ENCODE measurements around the gene PPM1D. TPM values are rescaled to one million over a fixed set of nuclear protein-coding genes. Genes with fewer than 3 reads are reported as not detected.

The PPM1D gene
- total and polyA plus RNA-seq, 7 donors: 5.4 to 13.8 (median 9.6) TPM

GRCh38 chr17:60652454-60653247, 52.7 kb downstream of the PPM1D start:
- intact Hi-C loops (cut with DNase I): no loop called here
- Histone ChIP-seq H3K4me3 (no peak overlapping the region), H3K9me3 (no peaks in the 10 kb centered on the region), H3K27ac (no peak overlapping the region), H3K4me1 (no peaks in the 10 kb centered on the region), H3K36me3 (peaks cover 8 to 57% (median 21%) of the 10 kb centered on the region in 4 donors), H3K27me3 (no peaks in the 10 kb centered on the region)
- TF ChIP-seq POLR2A (IDR thresholded peaks at IDR 0.05) (no peak), EP300 (IDR thresholded peaks at IDR 0.05) (no peak), CTCF (IDR thresholded peaks at IDR 0.05) (no peak)
- 57 to 83% methylated on average over 2 of the region's 2 CpGs for WGBS, 2 donors
- DNase-seq: no peak

- Histone ChIP-seq H3K9me3 (no peaks in the 10 kb centered on the region), H3K4me1 (no peaks in the 10 kb centered on the region), H3K27ac (no peak overlapping the region), H3K27me3 (no peaks in the 10 kb centered on the region), H3K4me3 (no peak overlapping the region), H3K36me3 (peaks cover 7 to 57% (median 14%) of the 10 kb centered on the region in 4 donors)
- no peak for DNase-seq
- no peak for TF ChIP-seq CTCF (IDR thresholded peaks at IDR 0.05)
- no peak for TF ChIP-seq POLR2A (IDR thresholded peaks at IDR 0.05)
- WGBS, 2 donors: 95 to 99% methylated on average over 1 of the region's 1 CpG
- intact Hi-C loops (cut with DNase I): no loop called here
Observed at GRCh38 chr17:60653569-60653968, 53.6 kb downstream of the PPM1D start.

GRCh38 chr17:60656499-60656898, 56.5 kb downstream of the PPM1D start:
- intact Hi-C loops (cut with DNase I): no loop called here
- WGBS, 2 donors: 97 to 98% methylated on average over 5 of the region's 5 CpGs
- peaks cover 0 to 30% (median 0%) of the 10 kb centered on the region in 4 donors for H3K36me3 ChIP-seq

GRCh38 chr17:60659156-60659555, 59.2 kb downstream of the PPM1D start:
- no peak overlapping the region for H3K27ac ChIP-seq
- TF ChIP-seq EP300 (IDR thresholded peaks at IDR 0.05) (no peak), CTCF (IDR thresholded peaks at IDR 0.05) (no peak), POLR2AphosphoS5 (IDR thresholded peaks at IDR 0.05) (no peak), POLR2A (IDR thresholded peaks at IDR 0.05) (no peak)
- H3K27me3 ChIP-seq: no peaks in the 10 kb centered on the region
- WGBS, 2 donors: 74 to 86% methylated on average over 1 of the region's 1 CpG
- peaks cover 0 to 38% (median 0%) of the 10 kb centered on the region in 4 donors for H3K36me3 ChIP-seq
- H3K9me3 ChIP-seq: no peaks in the 10 kb centered on the region
- intact Hi-C loops (cut with DNase I): no loop called here
- DNase-seq: no peak
- H3K4me1 ChIP-seq: no peaks in the 10 kb centered on the region
- H3K4me3 ChIP-seq: no peak overlapping the region

More at GRCh38 chr17:60656499-60656898, 56.5 kb downstream of the PPM1D start:
- no peak for TF ChIP-seq CTCF (IDR thresholded peaks at IDR 0.05)
- no peaks in the 10 kb centered on the region for H3K9me3 ChIP-seq
- DNase-seq: no peak
- no peak overlapping the region for H3K4me3 ChIP-seq
- no peaks in the 10 kb centered on the region for H3K4me1 ChIP-seq
- no peaks in the 10 kb centered on the region for H3K27me3 ChIP-seq
- H3K27ac ChIP-seq: no peak overlapping the region

GRCh38 chr17:60661489-60661888, 61.5 kb downstream of the PPM1D start:
- H3K4me3 ChIP-seq: no peak overlapping the region
- H3K27ac ChIP-seq: no peak overlapping the region
- H3K4me1 ChIP-seq: no peaks in the 10 kb centered on the region
- intact Hi-C loops (cut with DNase I): no loop called here
- DNase-seq: no peak
- H3K9me3 ChIP-seq: no peaks in the 10 kb centered on the region
- H3K27me3 ChIP-seq: no peaks in the 10 kb centered on the region
- peaks cover 0 to 59% (median 0%) of the 10 kb centered on the region in 4 donors for H3K36me3 ChIP-seq
- WGBS, 2 donors: 94 to 96% methylated on average over 2 of the region's 2 CpGs
- TF ChIP-seq POLR2A (IDR thresholded peaks at IDR 0.05) (no peak), EP300 (IDR thresholded peaks at IDR 0.05) (no peak), POLR2AphosphoS5 (IDR thresholded peaks at IDR 0.05) (no peak), CTCF (IDR thresholded peaks at IDR 0.05) (no peak)

Data from sigmoid colon (tissue), 7 donors.